HG03378 (cell line): ENCODE data around the gene BRMS1.
"Not testable (repeated sequence)": the region's sequence is repeated elsewhere in the genome, so short reads cannot be mapped to it uniquely, and the experiment has no call there.

Experiments
- ATAC-seq: cut with Tn5 transposase; IDR thresholded peaks from one replicate; pipeline ENCODE4 v1.9.1; 2021; ENCODE audit warnings: mild to moderate bottlenecking, moderate library complexity; ENCODE audit not compliant: unreplicated experiment

BRMS1 gene

GRCh38 chr11:66363805-66364535, 19.1 kb upstream of the BRMS1 start:
- no peak for ATAC-seq

DNA sequence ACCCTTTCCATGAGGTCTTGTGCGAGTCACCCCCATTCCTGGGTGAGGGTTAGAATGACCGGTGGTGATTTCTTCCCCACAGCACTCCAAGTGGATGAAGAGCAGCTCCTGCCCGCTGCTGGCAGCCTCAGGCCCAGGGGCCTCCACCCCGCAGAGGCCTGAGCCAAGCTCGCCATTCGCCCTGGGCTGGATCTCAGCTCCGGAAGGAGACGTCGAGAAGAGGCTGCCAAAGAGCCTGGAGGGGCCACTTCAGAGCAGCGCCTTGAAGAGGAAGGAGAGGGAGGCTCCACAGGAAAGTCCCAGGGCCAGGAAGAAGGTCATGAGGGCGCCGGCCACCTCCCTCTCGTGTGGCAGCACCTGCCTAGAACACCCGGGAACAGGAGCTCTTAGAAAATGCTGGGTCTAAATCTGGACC, 18.3 kb upstream of the BRMS1 start:
- ATAC-seq, result no peak

- no peak for ATAC-seq
Measured at GRCh38 chr11:66362481-66363147, 17.7 kb upstream of the BRMS1 start.

GRCh38 chr11:66361502-66361941, 16.6 kb upstream of the BRMS1 start:
- ATAC-seq, result no peak

DNA sequence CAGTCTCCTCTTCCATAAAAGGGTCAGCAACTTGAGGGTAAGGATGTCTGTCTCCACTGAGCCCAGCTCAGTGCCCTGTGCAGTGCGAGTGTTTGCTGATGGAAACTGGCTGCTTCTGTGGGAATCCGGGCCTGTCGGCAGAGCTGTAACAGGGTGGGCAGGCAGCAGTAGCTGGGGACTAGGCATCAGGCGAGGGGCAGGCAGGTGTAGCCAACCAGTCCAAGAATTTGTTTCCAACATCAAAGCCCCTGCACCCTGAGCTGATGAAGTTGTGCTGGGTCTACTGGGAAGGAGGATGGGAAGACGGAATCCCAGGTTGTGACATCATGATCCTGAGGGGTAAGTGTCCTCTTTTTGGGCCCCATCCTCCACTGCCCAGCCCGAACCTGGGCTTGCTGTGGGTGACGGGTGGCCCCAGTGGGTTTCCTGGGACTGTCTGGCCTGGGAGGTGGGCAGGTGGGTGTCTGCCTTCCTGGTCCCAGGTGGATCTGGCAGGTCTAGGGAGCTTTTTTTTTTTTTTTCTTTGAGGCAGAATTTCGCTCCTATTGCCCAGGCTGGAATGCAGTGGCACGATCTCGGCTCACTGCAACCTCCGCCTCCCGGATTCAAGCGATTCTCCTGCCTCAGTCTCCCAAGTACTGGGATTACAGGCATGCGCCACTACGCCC, 15.6 kb upstream of the BRMS1 start:
- ATAC-seq, result no peak

GRCh38 chr11:66359662-66360087, 14.8 kb upstream of the BRMS1 start:
- no peak for ATAC-seq

GRCh38 chr11:66350560-66351235, 5.8 kb upstream of the BRMS1 start:
- ATAC-seq, result not testable (repeated sequence)

GRCh38 chr11:66349084-66349386, 4.1 kb upstream of the BRMS1 start:
- ATAC-seq, result no peak

DNA sequence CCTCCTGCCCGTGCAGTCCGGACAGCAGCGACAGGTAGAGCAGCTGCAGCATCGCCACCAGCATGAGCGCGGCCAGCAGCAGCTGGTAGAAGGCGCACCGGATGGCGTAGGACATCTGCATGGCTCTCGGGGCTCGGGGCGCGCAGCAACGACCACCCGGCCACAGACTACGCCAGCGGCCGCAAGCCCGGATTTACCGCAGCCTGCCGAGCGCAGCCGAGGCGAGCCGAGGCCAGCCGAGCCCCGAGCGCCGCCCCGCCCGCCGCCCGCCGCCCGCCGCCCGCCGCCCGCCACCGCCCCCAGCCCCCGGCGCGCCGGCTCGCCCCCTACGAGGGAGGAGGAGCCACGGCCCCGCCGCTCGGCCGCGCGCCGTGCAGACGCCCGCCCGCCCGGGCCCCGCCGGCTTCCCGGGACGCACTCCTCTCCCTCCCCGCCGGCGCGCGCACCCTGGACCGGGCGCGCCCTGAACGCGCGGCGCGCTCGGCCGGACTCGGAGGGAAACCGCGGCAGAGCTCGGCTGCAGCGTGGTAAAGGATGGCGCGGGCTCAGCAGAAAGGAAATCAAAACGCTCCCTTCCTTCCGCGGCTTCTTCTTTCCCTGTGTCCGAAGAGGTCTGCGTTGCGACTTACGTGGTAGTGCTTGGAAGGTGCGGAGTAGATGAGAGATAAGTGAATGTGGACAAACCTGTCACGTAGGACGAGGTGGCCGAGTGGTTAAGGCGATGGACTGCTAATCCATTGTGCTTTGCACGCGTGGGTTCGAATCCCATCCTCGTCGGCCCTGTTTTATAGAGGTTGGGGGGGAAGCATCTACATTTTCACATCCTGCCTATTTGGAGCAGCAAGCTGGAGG, 2.7 kb upstream of the BRMS1 start, which contains the start of gene B4GAT1:
TSS of gene B4GAT1 (minus strand) at position 205 of the 852 bp plus-strand sequence. CDS start at position 121, 84 bp downstream.
- peak; percentile 39 for ATAC-seq

GRCh38 chr11:66346476-66347424, 1.8 kb upstream of the BRMS1 start:
- no peak for ATAC-seq

DNA sequence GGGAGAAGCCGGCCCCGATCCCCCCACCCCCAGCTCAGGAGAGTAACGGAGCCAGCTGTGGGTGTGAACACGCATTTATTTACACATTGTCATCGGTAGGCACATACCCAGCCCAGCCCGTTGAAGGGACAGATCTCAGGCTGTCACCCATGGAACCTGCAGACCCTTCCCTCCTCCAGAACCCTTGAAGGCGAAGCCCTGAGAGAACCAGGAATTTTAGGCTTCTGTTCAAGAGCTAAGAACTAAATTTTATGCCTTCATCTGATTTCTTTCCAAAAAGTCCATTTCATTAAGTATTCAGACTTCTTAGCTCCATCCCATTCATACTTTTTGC, 379 bp upstream of the BRMS1 start:
- peak; percentile 5 for ATAC-seq

DNA sequence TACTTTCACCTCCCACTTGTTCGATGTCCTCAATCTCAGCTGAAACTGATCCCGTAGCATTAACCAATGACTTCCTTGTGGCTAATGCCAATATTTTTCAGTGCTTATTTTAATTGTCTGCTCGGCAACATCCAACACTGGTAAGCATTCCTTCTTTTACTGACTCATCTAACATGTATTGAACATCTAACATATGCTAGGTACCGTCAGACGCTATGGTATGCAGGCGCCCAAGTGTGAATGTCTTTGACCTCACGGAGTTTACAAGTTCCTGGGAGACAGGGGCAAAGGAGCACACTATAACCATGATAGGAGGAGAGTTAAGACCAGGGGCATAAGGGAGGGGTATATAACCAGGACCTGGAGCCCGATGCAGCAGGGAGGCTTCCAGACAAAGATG, 1.7 kb downstream of the BRMS1 start:
- ATAC-seq, result no peak

DNA sequence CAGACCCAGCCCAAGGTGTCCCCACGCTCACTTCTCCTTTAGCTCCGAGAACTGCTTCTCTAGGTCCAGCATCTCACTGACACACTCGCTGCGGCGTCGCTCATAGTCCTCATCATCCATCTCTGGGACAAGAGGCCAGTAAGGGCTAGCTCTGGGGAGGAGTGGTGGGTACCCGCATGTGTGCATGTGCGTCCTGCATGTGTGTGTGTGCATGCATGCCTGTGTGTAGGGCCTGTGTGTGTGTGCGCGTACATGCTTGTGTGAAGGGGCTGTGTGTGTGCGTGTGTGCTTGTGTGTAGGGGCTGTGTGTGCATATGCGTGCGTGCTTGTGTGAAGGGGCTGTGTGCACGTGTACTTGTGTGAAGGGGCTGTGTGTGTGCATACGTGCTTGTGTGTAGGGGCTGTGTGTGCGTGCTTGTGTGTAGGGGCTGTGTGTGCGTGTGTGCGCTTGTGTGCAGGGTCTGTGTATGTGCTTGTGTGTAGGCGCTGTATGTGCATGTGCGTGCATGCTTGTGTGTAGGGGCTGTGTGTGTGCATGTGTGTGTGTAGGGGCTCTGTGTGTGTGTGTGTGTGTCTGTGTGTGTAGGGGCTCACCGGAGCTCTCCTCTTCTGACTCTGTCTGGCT, 3.3 kb downstream of the BRMS1 start:
- ATAC-seq, result no peak

- no peak for ATAC-seq
Measured at GRCh38 chr11:66340596-66341501, 4.1 kb downstream of the BRMS1 start.

- no peak for ATAC-seq
Measured at GRCh38 chr11:66339686-66340483, 5.0 kb downstream of the BRMS1 start.

GRCh38 chr11:66339162-66339675, 5.7 kb downstream of the BRMS1 start:
- ATAC-seq, result no peak
